Trophoblast cell (in vitro differentiated cells and primary cell): Measurements from ENCODE around the gene SLC4A2.

Experiments used
- DNase-seq, 2 donors: peaks; one replicate each; pipeline ENCODE4 v3.0.0-alpha.2; 2016
- H2AFZ ChIP-seq: 2 replicates; pipeline ENCODE4 v1.6.1; 2013; ENCODE audit warnings: low read length, moderate library complexity, mild to moderate bottlenecking; ENCODE audit not compliant: insufficient read depth, poor library complexity
- H2AK5ac ChIP-seq: 2 replicates; pipeline ENCODE4 v1.6.1; 2013; ENCODE audit warnings: mild to moderate bottlenecking, low read length
- H2BK120ac ChIP-seq: 2 replicates; pipeline ENCODE4 v1.6.1; 2013; ENCODE audit warnings: low read length, mild to moderate bottlenecking, moderate library complexity; ENCODE audit not compliant: insufficient read depth, poor library complexity
- H2BK12ac ChIP-seq: 2 replicates; pipeline ENCODE4 v1.6.1; 2013; ENCODE audit warnings: mild to moderate bottlenecking, low read length, moderate library complexity
- H2BK5ac ChIP-seq: 2 replicates; pipeline ENCODE4 v1.6.1; 2013; ENCODE audit warnings: low read length, low read depth, moderate library complexity, mild to moderate bottlenecking; ENCODE audit not compliant: poor library complexity
- H3K14ac ChIP-seq: 2 replicates; pipeline ENCODE4 v1.6.1; 2013; ENCODE audit warnings: mild to moderate bottlenecking, low read length
- H3K18ac ChIP-seq: 2 replicates; pipeline ENCODE4 v1.6.1; 2013; ENCODE audit warnings: mild to moderate bottlenecking, low read length
- H3K23ac ChIP-seq: 2 replicates; pipeline ENCODE4 v1.6.1; 2013; ENCODE audit warnings: low read length
- H3K27ac ChIP-seq: 2 replicates; pipeline ENCODE4 v1.5.1; 2013; ENCODE audit warnings: low read depth, mild to moderate bottlenecking, inconsistent platforms, low read length, moderate library complexity
- H3K27me3 ChIP-seq: 2 replicates; pipeline ENCODE4 v1.6.1; 2013; ENCODE audit warnings: inconsistent platforms, mild to moderate bottlenecking, low read length, moderate library complexity; ENCODE audit not compliant: insufficient read depth
- H3K36me3 ChIP-seq, 2 experiments: 1 replicate in 1 of 2; 2 replicates in 1 of 2; pipeline ENCODE4 v1.6.1; 2013; ENCODE audit warnings: low read length in 2 of 2, mild to moderate bottlenecking in 2 of 2, moderate library complexity in 1 of 2; ENCODE audit not compliant: insufficient read depth in 2 of 2, control insufficient read depth in 1 of 2
- H3K4ac ChIP-seq: 2 replicates; pipeline ENCODE4 v1.6.1; 2013; ENCODE audit warnings: low read depth, mild to moderate bottlenecking, low read length, moderate library complexity
- H3K4me1 ChIP-seq, 2 experiments: 1 replicate in 1 of 2; 2 replicates in 1 of 2; pipeline ENCODE4 v1.6.1; 2013; ENCODE audit warnings: low read length in 2 of 2, mild to moderate bottlenecking in 2 of 2, moderate library complexity in 1 of 2; ENCODE audit not compliant: insufficient read depth in 2 of 2, control insufficient read depth in 1 of 2
- H3K4me2 ChIP-seq: 2 replicates; pipeline ENCODE4 v1.6.1; 2013; ENCODE audit warnings: inconsistent platforms, mild to moderate bottlenecking, low read length, moderate library complexity
- H3K4me3 ChIP-seq: 2 replicates; pipeline ENCODE4 v1.5.1; 2013; ENCODE audit warnings: mild to moderate bottlenecking, low read depth, low read length, inconsistent platforms
- H3K79me1 ChIP-seq: one replicate; pipeline ENCODE4 v1.6.1; 2013; ENCODE audit warnings: low read length
- H3K79me2 ChIP-seq: 2 replicates; pipeline ENCODE4 v1.6.1; 2013; ENCODE audit warnings: low read length, mild to moderate bottlenecking; ENCODE audit not compliant: control insufficient read depth, insufficient read depth, poor library complexity
- H3K9ac ChIP-seq: 2 replicates; pipeline ENCODE4 v1.6.1; 2013; ENCODE audit warnings: mild to moderate bottlenecking, low read length
- H3K9me3 ChIP-seq: 2 replicates; pipeline ENCODE4 v1.6.1; 2013; ENCODE audit warnings: low read depth, mild to moderate bottlenecking, control low read depth, inconsistent platforms, low read length; ENCODE audit not compliant: insufficient read depth
- H4K12ac ChIP-seq: 2 replicates; pipeline ENCODE4 v1.6.1; 2013; ENCODE audit warnings: low read depth, mild to moderate bottlenecking, low read length, moderate library complexity
- H4K8ac ChIP-seq: 2 replicates; pipeline ENCODE4 v1.6.1; 2013; ENCODE audit warnings: low read depth, mild to moderate bottlenecking, low read length, moderate library complexity
- H4K91ac ChIP-seq: one replicate; pipeline ENCODE4 v1.6.1; 2013; ENCODE audit warnings: low read depth, mild to moderate bottlenecking, low read length, moderate library complexity
- WGBS: extraction: QIAGEN DNeasy Blood & Tissue Kit; methylation state at CpG from one replicate; pipeline ENCODE4 v1.1.7; 2013; ENCODE audit warnings: missing lambda C conversion rate; ENCODE audit not compliant: insufficient read length, insufficient coverage; ENCODE audit errors: extremely low coverage; 5-methylcytosine and 5-hydroxymethylcytosine counted together

Gene SLC4A2

DNA sequence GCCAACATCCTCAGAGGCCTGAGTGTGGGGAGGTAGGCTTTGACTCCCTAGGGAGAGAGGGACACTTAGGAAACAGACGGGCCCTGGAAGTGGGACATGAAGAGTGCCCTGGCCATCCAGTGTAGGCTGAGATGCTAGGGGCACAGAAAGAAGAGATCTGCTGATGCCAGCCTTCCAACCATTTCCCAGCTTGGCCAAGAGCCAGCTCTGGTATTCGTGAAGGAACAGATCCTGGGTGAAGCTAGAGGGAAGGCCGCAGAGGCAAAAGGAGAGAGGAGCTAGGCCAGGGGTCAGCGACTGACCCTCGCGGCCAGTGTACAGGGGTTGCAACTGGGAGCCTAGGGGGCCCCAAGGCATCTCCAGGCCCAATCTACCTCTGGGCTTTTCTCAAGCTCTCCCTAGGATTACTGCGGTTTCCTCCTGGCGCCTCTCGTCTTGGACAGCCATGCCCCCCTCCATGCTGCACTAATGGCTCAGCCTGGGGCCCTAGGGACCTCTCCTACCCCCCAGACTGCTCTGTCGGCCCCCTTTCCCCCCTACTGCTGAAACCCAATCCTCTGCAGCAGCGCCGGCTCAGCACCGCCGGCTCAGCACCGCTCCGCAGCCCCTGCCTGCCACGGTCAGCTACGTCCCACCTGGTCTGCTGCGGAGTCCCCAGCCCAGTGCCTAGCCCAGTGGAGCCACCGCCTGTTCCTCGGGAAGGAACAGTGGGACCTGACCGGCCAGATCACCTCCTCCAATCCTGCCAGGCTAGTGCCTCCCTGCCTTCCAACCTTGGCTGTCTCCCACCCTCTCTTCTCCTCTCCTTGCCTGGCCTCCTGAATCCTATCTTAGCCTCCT lies 11.2 kb upstream of the SLC4A2 start, which contains the start of gene ASIC3:
Gene ASIC3, plus strand, starts transcription at position 556 of the 840 bp plus-strand sequence. CDS start 355 bp downstream, outside the sequence.
- Histone ChIP-seq H3K4me3 (no peak within 1 kb of the TSS), H2BK5ac (no peak within 1 kb of the TSS), H4K12ac (no peak within 1 kb of the TSS), H3K79me2 (no peaks in the 10 kb centered on the region), H3K9me3 (peaks cover 6% of the 10 kb centered on the region), H3K14ac (no peak within 1 kb of the TSS), H3K27ac (no peak within 1 kb of the TSS), H3K9ac (no peak within 1 kb of the TSS), H3K27me3 (peaks cover 8% of the 10 kb centered on the region), H2AK5ac (no peak within 1 kb of the TSS), H2BK120ac (no peak within 1 kb of the TSS), H4K8ac (no peak within 1 kb of the TSS), H4K91ac (no peak within 1 kb of the TSS), H3K4me1 (peaks cover 2 to 6% of the 10 kb centered on the region in 2 experiments), H3K36me3 (peaks cover 16 to 20% of the 10 kb centered on the region in 2 experiments), H2AFZ (no peak within 1 kb of the TSS), H2BK12ac (no peak within 1 kb of the TSS), H3K4ac (no peak within 1 kb of the TSS), H3K18ac (no peak within 1 kb of the TSS), H3K79me1 (no peaks in the 10 kb centered on the region), H3K4me2 (no peak within 1 kb of the TSS), H3K23ac (no peak within 1 kb of the TSS)
- no CpG with 5 or more reads among the region's 22 CpGs for WGBS
- no peak for DNase-seq

DNA sequence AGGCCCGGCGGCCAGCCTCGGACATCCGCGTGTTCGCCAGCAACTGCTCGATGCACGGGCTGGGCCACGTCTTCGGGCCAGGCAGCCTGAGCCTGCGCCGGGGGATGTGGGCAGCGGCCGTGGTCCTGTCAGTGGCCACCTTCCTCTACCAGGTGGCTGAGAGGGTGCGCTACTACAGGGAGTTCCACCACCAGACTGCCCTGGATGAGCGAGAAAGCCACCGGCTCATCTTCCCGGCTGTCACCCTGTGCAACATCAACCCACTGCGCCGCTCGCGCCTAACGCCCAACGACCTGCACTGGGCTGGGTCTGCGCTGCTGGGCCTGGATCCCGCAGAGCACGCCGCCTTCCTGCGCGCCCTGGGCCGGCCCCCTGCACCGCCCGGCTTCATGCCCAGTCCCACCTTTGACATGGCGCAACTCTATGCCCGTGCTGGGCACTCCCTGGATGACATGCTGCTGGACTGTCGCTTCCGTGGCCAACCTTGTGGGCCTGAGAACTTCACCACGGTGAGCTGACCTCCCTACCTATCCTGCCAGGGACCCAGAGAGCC lies 10.4 kb upstream of the SLC4A2 start:
- H2AK5ac ChIP-seq = no peak overlapping the region
- no peak overlapping the region for H2BK5ac ChIP-seq
- no peak overlapping the region for H2AFZ ChIP-seq
- no peak overlapping the region for H2BK12ac ChIP-seq
- H4K12ac ChIP-seq = no peak overlapping the region
- no peak overlapping the region for H3K18ac ChIP-seq
- peaks cover 8% of the 10 kb centered on the region for H3K27me3 ChIP-seq
- WGBS = no CpG with 5 or more reads among the region's 38 CpGs
- H2BK120ac ChIP-seq = no peak overlapping the region
- peaks cover 2 to 6% of the 10 kb centered on the region in 2 experiments for H3K4me1 ChIP-seq
- no peak overlapping the region for H3K9ac ChIP-seq
- H3K27ac ChIP-seq = no peak overlapping the region
- H3K23ac ChIP-seq = no peak overlapping the region
- H3K79me2 ChIP-seq = no peaks in the 10 kb centered on the region
- no peak overlapping the region for H3K4me3 ChIP-seq
- H4K8ac ChIP-seq = no peak overlapping the region
- no peak overlapping the region for H3K4ac ChIP-seq
- H3K9me3 ChIP-seq = peaks cover 6% of the 10 kb centered on the region
- no peak for DNase-seq
- peaks cover 15 to 20% of the 10 kb centered on the region in 2 experiments for H3K36me3 ChIP-seq
- H3K4me2 ChIP-seq = no peak overlapping the region
- H3K79me1 ChIP-seq = no peaks in the 10 kb centered on the region
- no peak overlapping the region for H3K14ac ChIP-seq
- no peak overlapping the region for H4K91ac ChIP-seq

DNA sequence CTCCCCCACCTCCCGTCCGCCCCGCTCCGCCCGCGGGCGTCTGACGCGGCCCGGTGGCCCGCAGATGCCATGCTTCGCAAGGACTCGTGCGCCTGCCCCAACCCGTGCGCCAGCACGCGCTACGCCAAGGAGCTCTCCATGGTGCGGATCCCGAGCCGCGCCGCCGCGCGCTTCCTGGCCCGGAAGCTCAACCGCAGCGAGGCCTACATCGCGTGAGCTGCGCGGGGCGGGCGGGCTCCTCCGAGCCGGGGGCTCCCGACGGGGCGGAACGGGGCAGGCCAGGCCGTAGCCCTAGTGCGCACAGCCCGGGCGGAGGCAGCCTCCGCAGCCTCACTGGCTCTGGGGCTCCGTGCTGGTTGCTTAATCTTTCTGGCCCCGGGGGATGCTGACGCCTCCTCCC lies 8.3 kb upstream of the SLC4A2 start:
- Histone ChIP-seq H3K79me1 (no peaks in the 10 kb centered on the region), H3K9me3 (peaks cover 6% of the 10 kb centered on the region), H4K8ac (no peak overlapping the region), H3K27me3 (peaks cover 8% of the 10 kb centered on the region), H4K12ac (no peak overlapping the region), H3K36me3 (peaks cover 4% of the 10 kb centered on the region in 2 experiments), H3K4me3 (no peak overlapping the region), H2BK5ac (no peak overlapping the region), H3K27ac (no peak overlapping the region), H4K91ac (no peak overlapping the region), H3K4me2 (peak overlapping the region; percentile 40), H2AFZ (no peak overlapping the region), H2BK120ac (no peak overlapping the region), H2BK12ac (no peak overlapping the region), H3K14ac (no peak overlapping the region), H3K23ac (no peak overlapping the region), H3K4ac (no peak overlapping the region), H3K4me1 (peaks cover 2 to 6% of the 10 kb centered on the region in 2 experiments), H2AK5ac (no peak overlapping the region), H3K9ac (no peak overlapping the region), H3K18ac (no peak overlapping the region), H3K79me2 (no peaks in the 10 kb centered on the region)
- no CpG with 5 or more reads among the region's 50 CpGs for WGBS
- DNase-seq = peak; percentile 74 to 89

DNA sequence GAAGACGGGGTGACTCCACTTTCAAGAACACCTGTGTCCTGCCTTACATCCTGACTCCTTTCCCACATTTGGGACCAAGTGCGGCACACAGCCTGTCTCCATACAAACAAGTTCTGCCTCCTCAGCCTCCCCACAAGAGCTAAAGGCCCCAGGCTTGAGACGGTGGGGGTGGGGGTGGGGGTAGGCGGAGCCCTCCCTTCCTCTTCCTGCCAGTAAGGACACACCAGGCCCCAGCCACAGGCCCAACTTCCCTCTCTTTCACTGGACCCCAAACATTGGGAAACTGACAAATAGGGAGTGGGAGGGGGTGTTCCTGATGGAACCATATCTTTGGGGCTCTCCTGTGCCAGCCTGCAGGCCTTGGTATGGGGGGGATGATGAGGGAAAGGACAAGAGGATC lies 6.3 kb upstream of the SLC4A2 start:
- no CpG with 5 or more reads among the region's 4 CpGs for WGBS
- no peak overlapping the region for H4K91ac ChIP-seq

More for the DNA sequence above, 6.3 kb upstream of the SLC4A2 start:
- H3K9me3 ChIP-seq = peaks cover 6% of the 10 kb centered on the region
- H4K8ac ChIP-seq = no peak overlapping the region
- H3K36me3 ChIP-seq = peaks cover 0 to 4% of the 10 kb centered on the region in 2 experiments
- DNase-seq = no peak
- H3K9ac ChIP-seq = no peak overlapping the region
- no peak overlapping the region for H3K27ac ChIP-seq
- H2BK12ac ChIP-seq = no peak overlapping the region
- H3K27me3 ChIP-seq = peaks cover 8% of the 10 kb centered on the region
- H4K12ac ChIP-seq = no peak overlapping the region
- peaks cover 14 to 18% of the 10 kb centered on the region in 2 experiments for H3K4me1 ChIP-seq
- peaks cover 7% of the 10 kb centered on the region for H3K79me1 ChIP-seq
- H2BK120ac ChIP-seq = no peak overlapping the region
- H2AK5ac ChIP-seq = no peak overlapping the region
- H3K4me2 ChIP-seq = no peak overlapping the region
- H3K23ac ChIP-seq = no peak overlapping the region
- no peak overlapping the region for H2BK5ac ChIP-seq
- H3K14ac ChIP-seq = no peak overlapping the region
- H3K4ac ChIP-seq = no peak overlapping the region
- H2AFZ ChIP-seq = no peak overlapping the region
- H3K18ac ChIP-seq = no peak overlapping the region
- H3K79me2 ChIP-seq = peaks cover 2% of the 10 kb centered on the region
- H3K4me3 ChIP-seq = no peak overlapping the region
